ENCODE data around the gene TLE2.
"Not testable (repeated sequence)": the region's sequence is repeated elsewhere in the genome, so short reads cannot be mapped to it uniquely, and the experiment has no call there.

TLE2 gene

DNA sequence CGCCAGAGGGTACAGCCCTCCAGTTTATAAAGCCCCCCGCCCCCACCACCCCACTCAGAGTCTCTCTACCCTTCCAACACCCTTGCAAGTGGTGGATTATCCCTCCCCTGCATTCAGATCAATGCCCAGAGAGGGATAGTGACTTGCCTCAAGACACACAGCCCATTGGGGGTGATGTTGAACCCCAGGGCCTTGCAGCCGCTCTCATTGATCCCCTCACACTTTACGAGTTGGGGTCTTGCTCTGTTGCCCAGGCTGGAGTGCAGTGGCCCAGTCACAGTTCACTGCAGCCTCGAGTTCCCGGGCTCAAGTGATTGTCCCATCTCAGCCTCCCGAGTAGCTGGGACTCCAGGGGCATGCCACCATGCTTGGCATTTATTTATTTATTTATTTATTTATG is 11.2 kb downstream of the TLE2 start:
- H3K4me3 ChIP-seq (ENCODE audit: low read depth, low read length), result no peak overlapping the region
- no peaks in the 10 kb centered on the region for H3K36me3 ChIP-seq (ENCODE audit: control insufficient read depth, insufficient read depth, low read length)
- no peak overlapping the region for H3K9ac ChIP-seq (ENCODE audit: low read depth, low read length)
- H3K9me3 ChIP-seq (ENCODE audit: control insufficient read depth, insufficient read depth, low read length), result no peaks in the 10 kb centered on the region
- no peaks in the 10 kb centered on the region for H3K4me1 ChIP-seq (ENCODE audit: control insufficient read depth, insufficient read depth, low read length)
- H3K27me3 ChIP-seq (ENCODE audit: control insufficient read depth, insufficient read depth, low read length), result no peaks in the 10 kb centered on the region

DNA sequence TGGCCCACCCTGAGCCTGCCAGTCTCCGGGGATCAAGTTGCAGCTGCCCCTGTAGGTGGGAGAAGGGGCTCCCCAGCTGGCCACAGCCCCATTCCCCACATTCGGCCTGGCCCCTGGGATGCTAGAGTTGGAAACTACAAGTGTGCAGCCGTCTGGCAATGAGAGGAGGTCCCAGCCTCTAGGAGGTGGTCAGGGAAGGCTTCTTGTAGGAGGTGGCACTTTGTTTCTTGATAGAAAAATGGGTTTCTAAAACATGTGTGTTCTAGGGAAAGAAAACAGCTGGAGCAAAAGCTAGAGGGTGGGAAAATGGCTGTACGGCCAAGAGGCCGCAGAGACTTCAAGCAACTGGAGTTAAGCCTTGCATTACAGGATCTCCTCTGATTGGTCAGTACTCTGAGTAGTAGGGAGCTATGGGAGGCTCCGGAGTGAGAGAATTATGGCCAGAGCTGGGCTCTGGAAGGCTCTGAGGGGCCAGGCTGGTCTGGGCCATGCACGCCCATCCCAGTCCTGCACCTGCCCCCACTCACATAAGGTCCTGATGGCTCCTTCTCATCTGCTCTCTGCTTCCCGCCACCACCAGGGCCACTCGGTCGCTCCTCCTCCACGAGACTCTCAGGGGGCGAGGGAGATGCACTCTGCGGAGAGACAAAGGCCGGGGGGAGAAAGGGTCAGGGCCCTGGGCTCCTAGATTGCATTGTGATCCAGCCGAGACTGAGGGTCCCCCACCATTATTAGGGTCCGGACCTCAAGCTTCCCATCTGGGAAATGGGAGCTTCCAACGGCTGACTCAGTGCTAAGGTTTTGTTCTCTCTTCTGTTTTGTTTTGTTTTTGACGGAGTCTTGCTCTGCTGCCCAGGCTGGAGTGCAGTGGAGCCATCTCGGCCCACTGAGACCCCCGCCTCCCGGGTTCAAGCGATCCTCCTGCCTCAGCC is 13.7 kb downstream of the TLE2 start:
- no peak overlapping the region for H3K4me3 ChIP-seq (ENCODE audit: low read depth, low read length)
- H3K4me1 ChIP-seq (ENCODE audit: control insufficient read depth, insufficient read depth, low read length), result no peaks in the 10 kb centered on the region
- H3K36me3 ChIP-seq (ENCODE audit: control insufficient read depth, insufficient read depth, low read length), result no peaks in the 10 kb centered on the region
- no peaks in the 10 kb centered on the region for H3K27me3 ChIP-seq (ENCODE audit: control insufficient read depth, insufficient read depth, low read length)
- no peak overlapping the region for H3K9ac ChIP-seq (ENCODE audit: low read depth, low read length)
- no peaks in the 10 kb centered on the region for H3K9me3 ChIP-seq (ENCODE audit: control insufficient read depth, insufficient read depth, low read length)

DNA sequence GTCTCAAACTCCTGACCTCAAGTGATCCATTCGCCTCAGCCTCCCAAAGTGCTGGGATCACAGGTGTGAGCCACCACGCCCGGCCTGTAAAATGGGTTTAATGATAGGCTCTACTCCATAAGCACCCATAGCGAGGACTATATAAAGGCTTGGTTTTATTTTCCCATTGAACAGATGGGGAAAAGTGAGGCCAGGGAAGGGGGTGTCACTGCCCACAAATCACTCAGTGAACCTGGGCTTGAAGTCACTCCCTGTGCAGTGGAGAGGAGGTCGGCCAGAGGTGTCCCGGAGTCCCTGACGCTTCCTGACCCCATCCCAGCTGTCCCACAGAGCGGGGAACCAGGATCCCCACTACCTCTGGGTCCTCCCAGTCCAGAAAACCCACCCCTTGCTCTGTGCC is 14.9 kb downstream of the TLE2 start:
- no peaks in the 10 kb centered on the region for H3K27me3 ChIP-seq (ENCODE audit: control insufficient read depth, insufficient read depth, low read length)
- no peaks in the 10 kb centered on the region for H3K9me3 ChIP-seq (ENCODE audit: control insufficient read depth, insufficient read depth, low read length)
- H3K4me1 ChIP-seq (ENCODE audit: control insufficient read depth, insufficient read depth, low read length), result no peaks in the 10 kb centered on the region
- no peaks in the 10 kb centered on the region for H3K36me3 ChIP-seq (ENCODE audit: control insufficient read depth, insufficient read depth, low read length)
- no peak overlapping the region for H3K9ac ChIP-seq (ENCODE audit: low read depth, low read length)
- H3K4me3 ChIP-seq (ENCODE audit: low read depth, low read length), result no peak overlapping the region

DNA sequence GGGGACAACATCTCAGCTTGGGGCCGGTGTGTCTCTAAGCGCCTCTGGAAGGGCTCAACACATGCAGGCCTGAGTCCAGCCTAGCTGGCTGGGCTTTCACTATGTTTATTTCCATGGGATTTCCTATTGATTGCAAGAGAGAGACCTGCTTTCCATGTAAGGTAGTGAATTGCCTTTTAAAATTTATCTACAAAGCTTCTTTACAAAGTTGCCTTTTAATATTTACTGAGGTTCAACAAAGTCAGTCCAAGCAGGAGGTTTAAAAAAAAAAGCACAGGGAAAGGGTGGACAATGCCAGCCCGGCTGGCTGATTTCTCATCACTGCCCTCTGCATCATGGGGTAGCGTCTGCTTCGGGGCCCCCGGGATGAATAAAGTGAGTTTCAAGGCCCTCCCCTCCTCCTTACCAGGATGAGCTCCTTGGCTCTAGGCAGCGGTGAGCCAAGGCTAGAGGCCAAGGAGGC is 15.8 kb downstream of the TLE2 start:
- Histone ChIP-seq H3K36me3 (ENCODE audit: control insufficient read depth, insufficient read depth, low read length) (no peaks in the 10 kb centered on the region), H3K4me3 (ENCODE audit: low read depth, low read length) (no peak overlapping the region), H3K9ac (ENCODE audit: low read depth, low read length) (no peak overlapping the region), H3K4me1 (ENCODE audit: control insufficient read depth, insufficient read depth, low read length) (no peaks in the 10 kb centered on the region), H3K27me3 (ENCODE audit: control insufficient read depth, insufficient read depth, low read length) (no peaks in the 10 kb centered on the region), H3K9me3 (ENCODE audit: control insufficient read depth, insufficient read depth, low read length) (no peaks in the 10 kb centered on the region)

DNA sequence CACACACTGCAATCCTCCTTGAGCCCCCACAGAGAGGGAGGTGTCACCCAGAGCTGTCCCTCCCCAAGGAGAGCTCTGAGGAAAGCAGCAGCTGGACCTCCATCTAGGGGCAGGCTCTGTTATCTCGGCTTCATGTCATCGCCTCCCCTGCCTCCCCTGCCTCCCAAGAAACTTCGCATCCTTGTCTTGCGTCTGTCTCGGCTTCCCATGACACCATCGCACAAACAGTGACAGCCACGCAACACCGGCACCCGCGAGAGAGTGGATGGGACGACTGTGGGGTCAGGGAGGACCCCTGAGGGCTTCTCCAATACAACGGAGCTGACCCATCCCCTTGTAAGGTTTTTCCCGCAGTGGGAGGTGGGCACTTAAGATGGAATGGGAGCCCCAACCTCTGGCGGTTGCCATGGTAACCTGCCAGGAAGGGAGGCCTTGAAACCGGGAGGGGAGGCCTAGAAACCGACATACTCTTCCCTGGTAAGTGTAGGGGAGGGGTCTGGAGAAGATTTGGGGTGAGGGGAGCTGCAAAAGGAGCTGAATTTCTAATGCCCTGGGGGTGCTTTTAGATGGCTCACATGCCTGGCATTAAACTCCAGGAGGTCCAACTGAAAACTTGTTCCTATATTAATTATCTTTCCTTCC is 16.3 kb downstream of the TLE2 start:
- H3K4me3 ChIP-seq (ENCODE audit: low read depth, low read length), result no peak overlapping the region
- H3K36me3 ChIP-seq (ENCODE audit: control insufficient read depth, insufficient read depth, low read length), result no peaks in the 10 kb centered on the region
- H3K4me1 ChIP-seq (ENCODE audit: control insufficient read depth, insufficient read depth, low read length), result no peaks in the 10 kb centered on the region
- H3K27me3 ChIP-seq (ENCODE audit: control insufficient read depth, insufficient read depth, low read length), result no peaks in the 10 kb centered on the region
- no peaks in the 10 kb centered on the region for H3K9me3 ChIP-seq (ENCODE audit: control insufficient read depth, insufficient read depth, low read length)
- no peak overlapping the region for H3K9ac ChIP-seq (ENCODE audit: low read depth, low read length)

DNA sequence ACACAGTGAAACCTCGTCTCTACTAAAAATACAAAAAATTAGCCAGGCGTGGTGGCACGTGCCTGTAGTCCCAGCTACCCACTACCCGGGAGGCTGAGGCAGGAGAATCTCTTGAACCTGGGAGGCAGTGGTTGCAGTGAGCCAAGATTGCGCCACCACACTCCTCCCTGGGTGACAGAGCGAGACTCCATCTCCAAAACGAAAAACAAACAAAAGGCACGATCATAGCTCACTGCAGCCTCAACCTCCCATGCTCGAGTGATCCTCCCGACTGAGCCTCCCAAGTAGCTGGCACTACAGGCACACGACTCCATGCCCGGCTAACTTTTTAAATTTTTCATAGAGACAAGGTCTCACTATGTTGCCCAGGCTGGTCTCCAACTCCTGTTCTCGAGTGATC is 17.0 kb downstream of the TLE2 start:
- H3K27me3 ChIP-seq (ENCODE audit: control insufficient read depth, insufficient read depth, low read length), result not testable (repeated sequence)

DNA sequence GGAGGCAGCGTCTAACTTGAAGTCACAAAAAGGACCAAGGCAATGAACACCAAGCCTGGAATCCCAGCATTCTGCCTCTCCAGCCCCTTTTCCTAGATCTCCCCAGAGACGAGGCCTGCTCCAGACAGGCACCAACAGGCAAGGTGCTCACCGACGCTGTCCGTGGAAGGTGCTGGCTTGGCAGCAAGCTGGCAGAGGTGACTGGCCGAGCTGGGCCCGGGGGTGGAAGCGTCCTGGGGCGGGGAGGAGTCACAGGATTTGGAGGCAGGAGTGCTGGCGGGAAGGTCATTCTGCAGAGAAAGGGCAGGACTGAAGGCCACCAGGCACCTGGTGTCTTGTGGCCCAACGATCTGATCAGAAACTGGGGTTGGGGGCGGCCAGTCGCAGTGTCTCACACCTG is 18.2 kb downstream of the TLE2 start:
- Histone ChIP-seq H3K36me3 (ENCODE audit: control insufficient read depth, insufficient read depth, low read length) (no peaks in the 10 kb centered on the region), H3K9me3 (ENCODE audit: control insufficient read depth, insufficient read depth, low read length) (no peaks in the 10 kb centered on the region), H3K27me3 (ENCODE audit: control insufficient read depth, insufficient read depth, low read length) (no peaks in the 10 kb centered on the region), H3K4me3 (ENCODE audit: low read depth, low read length) (no peak overlapping the region), H3K4me1 (ENCODE audit: control insufficient read depth, insufficient read depth, low read length) (no peaks in the 10 kb centered on the region), H3K9ac (ENCODE audit: low read depth, low read length) (no peak overlapping the region)

More for the DNA sequence above, 17.0 kb downstream of the TLE2 start:
- not testable (repeated sequence) for H3K4me3 ChIP-seq (ENCODE audit: low read depth, low read length); H3K9ac ChIP-seq (ENCODE audit: low read depth, low read length); H3K36me3 ChIP-seq (ENCODE audit: control insufficient read depth, insufficient read depth, low read length); H3K4me1 ChIP-seq (ENCODE audit: control insufficient read depth, insufficient read depth, low read length); H3K9me3 ChIP-seq (ENCODE audit: control insufficient read depth, insufficient read depth, low read length)

DNA sequence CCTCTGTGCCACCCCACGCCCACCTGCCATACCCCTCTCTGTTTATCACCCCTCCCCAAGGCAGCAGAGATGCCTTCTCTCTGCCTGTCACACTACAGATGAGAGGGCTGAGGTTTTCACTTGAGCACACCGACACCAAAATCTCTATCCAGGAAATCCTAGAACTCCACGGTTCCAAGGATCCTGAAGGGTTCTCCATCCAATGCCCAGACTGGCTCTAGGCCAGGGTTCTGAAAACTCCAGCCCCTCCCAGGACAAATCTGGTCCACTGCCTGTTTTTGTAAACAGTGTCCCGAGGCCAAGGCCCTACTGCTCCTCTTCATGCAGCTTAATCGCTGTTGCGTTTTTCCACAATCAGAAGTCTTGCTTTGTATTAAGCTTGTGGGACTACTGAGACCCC is 20.1 kb downstream of the TLE2 start:
- H3K27me3 ChIP-seq (ENCODE audit: control insufficient read depth, insufficient read depth, low read length), result no peaks in the 10 kb centered on the region
- H3K4me1 ChIP-seq (ENCODE audit: control insufficient read depth, insufficient read depth, low read length), result no peaks in the 10 kb centered on the region
- H3K4me3 ChIP-seq (ENCODE audit: low read depth, low read length), result no peak overlapping the region
- H3K36me3 ChIP-seq (ENCODE audit: control insufficient read depth, insufficient read depth, low read length), result no peaks in the 10 kb centered on the region
- no peak overlapping the region for H3K9ac ChIP-seq (ENCODE audit: low read depth, low read length)
- no peaks in the 10 kb centered on the region for H3K9me3 ChIP-seq (ENCODE audit: control insufficient read depth, insufficient read depth, low read length)

DNA sequence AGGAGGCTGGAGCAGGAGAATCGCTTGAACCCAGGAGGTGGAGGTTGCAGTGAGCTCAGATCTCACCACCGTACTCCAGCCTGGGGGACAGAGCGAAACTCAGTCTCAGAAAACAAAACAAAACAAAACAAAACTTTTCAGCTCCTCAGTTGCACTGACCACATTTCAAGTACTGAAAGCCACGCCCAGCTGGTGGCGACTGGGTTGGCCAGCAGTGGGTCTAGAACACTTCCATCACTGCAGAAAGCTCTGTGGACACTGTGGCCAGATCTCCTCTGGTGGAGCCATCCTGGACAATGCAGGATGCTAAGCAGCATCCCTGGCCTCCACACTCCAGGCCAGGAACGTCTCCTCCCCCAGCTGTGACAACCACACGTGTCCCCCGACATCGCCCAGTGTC is 21.1 kb downstream of the TLE2 start:
- Histone ChIP-seq H3K27me3 (ENCODE audit: control insufficient read depth, insufficient read depth, low read length) (no peaks in the 10 kb centered on the region), H3K4me1 (ENCODE audit: control insufficient read depth, insufficient read depth, low read length) (no peaks in the 10 kb centered on the region), H3K9ac (ENCODE audit: low read depth, low read length) (no peak overlapping the region), H3K9me3 (ENCODE audit: control insufficient read depth, insufficient read depth, low read length) (no peaks in the 10 kb centered on the region), H3K36me3 (ENCODE audit: control insufficient read depth, insufficient read depth, low read length) (no peaks in the 10 kb centered on the region), H3K4me3 (ENCODE audit: low read depth, low read length) (no peak overlapping the region)

DNA sequence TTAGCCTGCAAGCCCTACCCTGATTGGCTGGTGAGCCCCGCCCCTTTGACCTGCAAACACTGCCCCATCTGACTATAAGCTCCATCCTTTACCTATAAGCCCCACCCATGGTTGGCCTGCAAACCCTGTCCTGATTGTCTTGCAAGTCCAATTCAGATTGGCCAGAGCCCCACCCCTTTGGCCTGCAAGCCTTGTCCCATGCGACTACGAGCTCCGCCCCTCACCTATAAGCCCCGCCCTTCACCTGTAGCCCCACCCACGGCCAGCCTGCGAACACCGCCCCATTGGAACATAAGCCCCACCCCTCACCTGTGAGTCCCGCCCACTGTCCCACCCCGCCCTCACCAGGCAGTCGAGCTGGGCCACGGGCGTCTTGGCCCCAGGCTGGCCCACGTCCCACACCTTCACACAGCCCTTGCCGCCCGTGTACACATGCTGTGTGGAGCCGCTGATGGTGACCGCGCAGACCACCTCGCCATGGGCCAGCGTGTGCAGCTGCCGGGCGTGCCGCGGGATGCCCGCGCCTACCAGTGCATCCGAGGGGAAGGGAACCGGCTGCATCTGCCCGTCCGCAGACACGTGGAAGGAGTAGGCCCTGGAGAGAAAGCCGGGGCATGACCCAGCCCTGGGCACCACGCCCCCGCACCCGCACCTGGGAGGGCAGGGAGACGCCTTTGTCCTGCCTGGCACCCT is 22.9 kb downstream of the TLE2 start:
- H3K36me3 ChIP-seq (ENCODE audit: control insufficient read depth, insufficient read depth, low read length), result no peaks in the 10 kb centered on the region
- H3K27me3 ChIP-seq (ENCODE audit: control insufficient read depth, insufficient read depth, low read length), result no peaks in the 10 kb centered on the region
- no peaks in the 10 kb centered on the region for H3K4me1 ChIP-seq (ENCODE audit: control insufficient read depth, insufficient read depth, low read length)
- no peak overlapping the region for H3K9ac ChIP-seq (ENCODE audit: low read depth, low read length)
- H3K4me3 ChIP-seq (ENCODE audit: low read depth, low read length), result no peak overlapping the region
- no peaks in the 10 kb centered on the region for H3K9me3 ChIP-seq (ENCODE audit: control insufficient read depth, insufficient read depth, low read length)

DNA sequence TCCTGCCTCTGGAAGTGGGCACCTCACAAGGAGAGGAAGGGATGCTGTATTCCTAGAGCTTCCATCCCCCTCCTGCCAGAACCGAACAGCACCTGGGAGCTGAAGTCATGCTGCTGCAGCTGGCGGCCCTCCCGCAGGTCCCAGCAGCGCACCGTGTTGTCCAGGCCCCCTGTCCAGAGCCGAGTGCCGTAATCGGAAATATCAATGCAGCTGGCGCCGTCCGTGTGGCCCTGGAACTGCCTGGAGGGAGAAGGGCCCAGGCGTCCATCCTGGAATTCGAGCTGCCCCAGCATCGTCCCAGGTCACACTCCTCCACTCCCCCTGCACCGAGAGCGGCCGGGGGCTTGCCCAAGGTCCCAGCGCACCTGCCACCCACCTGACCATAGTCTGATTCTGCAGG is 23.7 kb downstream of the TLE2 start:
- Histone ChIP-seq H3K9me3 (ENCODE audit: control insufficient read depth, insufficient read depth, low read length) (no peaks in the 10 kb centered on the region), H3K4me3 (ENCODE audit: low read depth, low read length) (no peak overlapping the region), H3K27me3 (ENCODE audit: control insufficient read depth, insufficient read depth, low read length) (no peaks in the 10 kb centered on the region)

More for the DNA sequence above, 23.7 kb downstream of the TLE2 start:
- H3K9ac ChIP-seq (ENCODE audit: low read depth, low read length), result no peak overlapping the region
- no peaks in the 10 kb centered on the region for H3K36me3 ChIP-seq (ENCODE audit: control insufficient read depth, insufficient read depth, low read length)
- H3K4me1 ChIP-seq (ENCODE audit: control insufficient read depth, insufficient read depth, low read length), result no peaks in the 10 kb centered on the region

Measured in iPS-15b (cell line).